ENCODE results near the gene RAPGEFL1. TPM values are rescaled to one million over a fixed set of nuclear protein-coding genes. Genes with fewer than 3 reads are reported as not detected.

The RAPGEFL1 gene
- total and polyA plus RNA-seq, 2 donors (not counting 1 experiment from before 2014, with no cell fraction given), result 1.2 to 1.6 TPM

DNA sequence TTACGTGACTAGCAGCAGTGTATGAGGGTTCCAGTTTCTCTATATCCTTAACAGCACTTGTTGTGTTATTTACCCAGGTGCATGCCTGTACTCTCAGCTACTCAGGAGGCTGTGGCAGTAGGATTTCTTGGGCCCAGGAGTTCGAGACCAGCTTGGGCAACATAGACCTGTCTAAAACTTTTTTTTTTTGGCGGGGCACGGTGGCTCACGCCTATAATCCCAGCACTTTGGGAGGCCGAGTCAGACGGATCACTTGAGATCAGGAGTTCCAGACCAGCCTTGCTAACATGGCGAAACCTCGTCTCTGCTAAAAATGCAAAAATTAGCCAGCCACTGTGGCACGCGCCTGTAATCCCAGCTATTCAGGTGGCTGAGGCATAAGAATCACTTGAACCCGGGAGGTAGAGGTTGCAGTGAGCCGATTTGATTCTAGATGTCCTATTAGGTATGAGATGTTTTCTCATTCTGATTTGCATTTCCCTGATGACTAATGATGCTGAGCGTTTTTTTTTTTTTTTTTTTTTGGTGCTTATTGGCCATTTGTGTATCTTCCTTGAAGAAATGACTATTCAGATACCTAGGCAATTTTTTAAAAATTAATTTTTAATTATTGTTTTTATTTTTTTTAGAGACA, 23.6 kb upstream of the RAPGEFL1 start:
- Histone ChIP-seq H4K20me1 (ENCODE audit: control insufficient read depth, extremely low read depth, insufficient read depth, low read length) (no peaks in the 10 kb centered on the region), H3K36me3 (ENCODE audit: control insufficient read depth, insufficient read depth, low read length) (peaks cover 6% of the 10 kb centered on the region), H3K4me2 (ENCODE audit: extremely low read depth, insufficient read depth, low read length) (no peak overlapping the region), H3K4me3 (replicated peaks in 1 of 4; ENCODE audit: control extremely low read depth in 1 of 4, insufficient read depth in 1 of 4, low read depth in 3 of 4, low read length in 4 of 4) (no peak overlapping the region), H3K9me3 (ENCODE audit: control insufficient read depth, insufficient read depth, low read depth, low read length) (no peaks in the 10 kb centered on the region), H3K9ac (ENCODE audit: insufficient read depth, low read length) (no peak overlapping the region), H3K27ac (ENCODE audit: insufficient read depth, low read length) (no peak overlapping the region), H3K4me1 (ENCODE audit: control insufficient read depth, extremely low read depth, insufficient read depth, low read length) (no peaks in the 10 kb centered on the region), H3K27me3 (ENCODE audit: control insufficient read depth, insufficient read depth, low read length) (no peaks in the 10 kb centered on the region), H2AFZ (ENCODE audit: low read length) (no peak overlapping the region), H3K79me2 (ENCODE audit: control insufficient read depth, insufficient read depth, low read length) (peaks cover 27% of the 10 kb centered on the region)
- no peak for DNase-seq (ENCODE audit: low read depth in 2 of 2)
- no peak for TF ChIP-seq EZH2 (IDR thresholded peaks at IDR 0.05; ENCODE audit: low read length, missing control alignments)
- TF ChIP-seq, protein P1, sequence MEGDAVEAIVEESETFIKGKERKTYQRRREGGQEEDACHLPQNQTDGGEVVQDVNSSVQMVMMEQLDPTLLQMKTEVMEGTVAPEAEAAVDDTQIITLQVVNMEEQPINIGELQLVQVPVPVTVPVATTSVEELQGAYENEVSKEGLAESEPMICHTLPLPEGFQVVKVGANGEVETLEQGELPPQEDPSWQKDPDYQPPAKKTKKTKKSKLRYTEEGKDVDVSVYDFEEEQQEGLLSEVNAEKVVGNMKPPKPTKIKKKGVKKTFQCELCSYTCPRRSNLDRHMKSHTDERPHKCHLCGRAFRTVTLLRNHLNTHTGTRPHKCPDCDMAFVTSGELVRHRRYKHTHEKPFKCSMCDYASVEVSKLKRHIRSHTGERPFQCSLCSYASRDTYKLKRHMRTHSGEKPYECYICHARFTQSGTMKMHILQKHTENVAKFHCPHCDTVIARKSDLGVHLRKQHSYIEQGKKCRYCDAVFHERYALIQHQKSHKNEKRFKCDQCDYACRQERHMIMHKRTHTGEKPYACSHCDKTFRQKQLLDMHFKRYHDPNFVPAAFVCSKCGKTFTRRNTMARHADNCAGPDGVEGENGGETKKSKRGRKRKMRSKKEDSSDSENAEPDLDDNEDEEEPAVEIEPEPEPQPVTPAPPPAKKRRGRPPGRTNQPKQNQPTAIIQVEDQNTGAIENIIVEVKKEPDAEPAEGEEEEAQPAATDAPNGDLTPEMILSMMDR (conservative IDR thresholded peaks at IDR 0.05 in 1 of 2, IDR thresholded peaks at IDR 0.05 in 1 of 2; ENCODE audit: low read depth in 1 of 2, low read length in 2 of 2), result no peak

DNA sequence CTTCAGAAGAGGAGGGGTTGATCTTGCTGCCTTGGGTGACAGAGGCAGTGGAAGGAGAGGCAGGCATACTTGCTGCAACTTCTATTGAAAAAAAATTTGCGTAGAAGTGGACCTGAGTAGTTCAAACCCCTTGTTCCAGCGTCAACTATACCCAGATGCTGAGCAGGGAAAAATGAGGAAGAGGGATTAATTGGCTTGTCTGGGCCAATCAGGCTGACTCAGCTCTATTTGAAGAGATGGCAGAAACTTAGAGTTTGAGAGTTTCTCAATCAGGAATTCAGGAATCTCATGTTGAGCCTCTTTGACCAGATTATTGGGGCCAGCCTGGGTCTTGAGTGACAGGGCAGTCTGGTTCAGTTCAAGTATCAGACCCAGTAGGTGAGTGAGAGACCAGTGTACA, 19.3 kb upstream of the RAPGEFL1 start:
- no peaks in the 10 kb centered on the region for H3K4me1 ChIP-seq (ENCODE audit: control insufficient read depth, extremely low read depth, insufficient read depth, low read length)
- H3K27me3 ChIP-seq (ENCODE audit: control insufficient read depth, insufficient read depth, low read length), result no peaks in the 10 kb centered on the region
- no peaks in the 10 kb centered on the region for H4K20me1 ChIP-seq (ENCODE audit: control insufficient read depth, extremely low read depth, insufficient read depth, low read length)
- H3K9me3 ChIP-seq (ENCODE audit: control insufficient read depth, insufficient read depth, low read depth, low read length), result no peaks in the 10 kb centered on the region
- DNase-seq (ENCODE audit: low read depth in 2 of 2), result no peak
- no peak overlapping the region for H3K27ac ChIP-seq (ENCODE audit: insufficient read depth, low read length)
- H3K4me3 ChIP-seq (replicated peaks in 1 of 4; ENCODE audit: control extremely low read depth in 1 of 4, insufficient read depth in 1 of 4, low read depth in 3 of 4, low read length in 4 of 4), result no peak overlapping the region
- H3K36me3 ChIP-seq (ENCODE audit: control insufficient read depth, insufficient read depth, low read length), result peaks cover 9% of the 10 kb centered on the region
- no peak overlapping the region for H3K9ac ChIP-seq (ENCODE audit: insufficient read depth, low read length)
- H2AFZ ChIP-seq (ENCODE audit: low read length), result no peak overlapping the region
- peaks cover 26% of the 10 kb centered on the region for H3K79me2 ChIP-seq (ENCODE audit: control insufficient read depth, insufficient read depth, low read length)
- no peak for TF ChIP-seq EZH2 (IDR thresholded peaks at IDR 0.05; ENCODE audit: low read length, missing control alignments)
- H3K4me2 ChIP-seq (ENCODE audit: extremely low read depth, insufficient read depth, low read length), result no peak overlapping the region

DNA sequence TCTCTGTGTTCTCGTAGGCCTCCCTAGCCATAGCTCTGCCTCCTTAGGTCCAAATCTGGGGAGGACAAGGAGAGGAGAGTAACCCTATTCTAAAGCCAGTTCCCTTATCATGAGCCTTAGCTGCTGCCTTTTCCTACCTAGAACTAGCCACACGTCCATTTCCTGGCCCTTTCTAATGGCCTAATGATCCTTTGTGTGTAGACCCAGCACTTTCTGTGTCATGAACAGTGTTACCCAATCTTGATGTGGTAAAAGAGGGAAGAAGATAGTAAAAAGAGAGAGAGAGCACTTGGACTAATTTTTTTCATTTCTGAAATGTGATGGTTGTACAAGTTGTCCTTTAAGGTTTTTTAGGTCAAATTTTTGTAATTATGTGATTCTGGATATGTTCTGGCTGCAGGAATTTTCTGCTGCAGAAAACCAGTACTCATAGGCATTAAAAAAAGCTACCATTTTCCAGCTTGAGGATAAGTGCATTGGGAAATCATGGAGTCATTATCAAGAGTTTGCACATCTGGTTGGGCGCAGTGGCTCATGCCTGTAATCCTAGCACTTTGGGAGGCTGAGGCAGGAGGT, 18.7 kb upstream of the RAPGEFL1 start:
- Histone ChIP-seq H3K79me2 (ENCODE audit: control insufficient read depth, insufficient read depth, low read length) (peaks cover 26% of the 10 kb centered on the region), H2AFZ (ENCODE audit: low read length) (no peak overlapping the region), H3K9ac (ENCODE audit: insufficient read depth, low read length) (no peak overlapping the region), H3K36me3 (ENCODE audit: control insufficient read depth, insufficient read depth, low read length) (peaks cover 12% of the 10 kb centered on the region), H4K20me1 (ENCODE audit: control insufficient read depth, extremely low read depth, insufficient read depth, low read length) (no peaks in the 10 kb centered on the region), H3K4me2 (ENCODE audit: extremely low read depth, insufficient read depth, low read length) (no peak overlapping the region), H3K27ac (ENCODE audit: insufficient read depth, low read length) (no peak overlapping the region), H3K9me3 (ENCODE audit: control insufficient read depth, insufficient read depth, low read depth, low read length) (no peaks in the 10 kb centered on the region), H3K27me3 (ENCODE audit: control insufficient read depth, insufficient read depth, low read length) (no peaks in the 10 kb centered on the region), H3K4me3 (replicated peaks in 1 of 4; ENCODE audit: control extremely low read depth in 1 of 4, insufficient read depth in 1 of 4, low read depth in 3 of 4, low read length in 4 of 4) (no peak overlapping the region), H3K4me1 (ENCODE audit: control insufficient read depth, extremely low read depth, insufficient read depth, low read length) (no peaks in the 10 kb centered on the region)
- no peak for TF ChIP-seq EZH2 (IDR thresholded peaks at IDR 0.05; ENCODE audit: low read length, missing control alignments)
- TF ChIP-seq, protein P1 (conservative IDR thresholded peaks at IDR 0.05 in 1 of 2, IDR thresholded peaks at IDR 0.05 in 1 of 2; ENCODE audit: low read depth in 1 of 2, low read length in 2 of 2), result no peak
- DNase-seq (ENCODE audit: low read depth in 2 of 2), result no peak
